Memory B cell (primary cell): ENCODE measurements around the gene PRRT1B.
"Not testable (repeated sequence)": the region's sequence is repeated elsewhere in the genome, so short reads cannot be mapped to it uniquely, and the experiment has no call there.

Experiments
- ATAC-seq: fragments of 150-1000 bp; cut with Tn5 transposase; 2 replicates; pipeline ENCODE4 v1.10.0; 2021; ENCODE audit warnings: low read depth, mild to moderate bottlenecking, moderate library complexity
- DNase-seq, 2 donors: peaks; one replicate each; pipeline ENCODE4 v3.0.0; 2022; ENCODE audit warnings: low spot score in 2 of 2
- H3K27ac Mint-ChIP-seq: one replicate; pipeline ENCODE4 v1.8.0; 2022; ENCODE audit warnings: mild to moderate bottlenecking, moderate library complexity, mixed read lengths
- H3K27me3 Mint-ChIP-seq: one replicate; pipeline ENCODE4 v1.8.0; 2022; ENCODE audit warnings: mixed read lengths
- H3K36me3 Mint-ChIP-seq: one replicate; pipeline ENCODE4 v1.8.0; 2022; ENCODE audit warnings: mild to moderate bottlenecking, mixed read lengths
- H3K4me1 Mint-ChIP-seq: one replicate; pipeline ENCODE4 v1.8.0; 2022; ENCODE audit warnings: mixed read lengths
- H3K4me3 Mint-ChIP-seq: one replicate; pipeline ENCODE4 v1.8.0; 2022; ENCODE audit warnings: mild to moderate bottlenecking, moderate library complexity, mixed read lengths
- H3K9me3 Mint-ChIP-seq: one replicate; pipeline ENCODE4 v1.8.0; 2022; ENCODE audit warnings: mixed read lengths

The PRRT1B gene

DNA sequence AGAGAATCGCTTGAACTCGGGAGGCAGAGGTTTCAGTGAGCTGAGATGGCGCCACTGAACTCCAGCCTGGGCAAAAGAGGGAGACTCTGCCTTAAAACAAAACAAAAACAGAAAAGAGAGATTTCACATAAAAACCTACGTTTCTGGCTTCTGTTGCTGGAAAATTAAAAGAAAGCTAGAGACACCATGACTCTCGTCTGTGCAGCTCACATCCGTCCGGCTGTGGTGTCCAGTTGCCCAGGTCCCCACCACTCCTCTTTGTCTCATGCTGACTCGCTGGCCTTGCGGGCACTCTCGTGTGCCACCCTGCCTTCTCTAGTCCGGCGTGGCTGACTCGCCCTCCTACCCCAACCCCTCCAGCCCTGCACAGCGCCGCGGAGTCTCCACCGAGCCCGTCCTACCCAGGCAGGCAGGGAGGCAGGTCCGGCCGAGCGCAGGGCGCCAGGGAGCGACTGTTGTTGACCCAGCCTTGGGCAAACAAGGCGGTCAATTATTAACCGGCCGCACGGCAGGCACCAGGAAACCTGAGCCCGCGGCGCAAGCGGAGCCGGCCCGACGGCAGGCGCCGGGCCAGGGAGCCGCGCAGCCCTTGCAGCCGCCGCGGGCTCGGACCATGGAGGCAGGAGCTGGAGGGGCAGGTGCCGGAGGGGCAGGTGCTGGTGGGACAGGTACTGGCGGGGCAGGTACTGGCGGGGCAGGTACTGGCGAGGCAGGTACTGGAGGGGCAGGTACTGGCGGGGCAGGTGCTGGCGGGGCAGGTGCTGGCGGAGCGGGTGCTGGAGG, at the start of gene PRRT1B:
Gene PRRT1B (plus strand): TSS at position 521 of the 783 bp plus-strand sequence. CDS start 93 bp downstream, at position 614.
- no peak within 1 kb of the TSS for H3K4me3 Mint-ChIP-seq
- ATAC-seq: no peak
- peaks cover 23% of the 10 kb centered on the region for H3K9me3 Mint-ChIP-seq
- H3K36me3 Mint-ChIP-seq: peaks cover 27% of the 10 kb centered on the region
- no peak within 1 kb of the TSS for H3K27ac Mint-ChIP-seq
- no peak for DNase-seq
- H3K4me1 Mint-ChIP-seq: peaks cover 11% of the 10 kb centered on the region
- H3K27me3 Mint-ChIP-seq: peaks cover 33% of the 10 kb centered on the region

DNA sequence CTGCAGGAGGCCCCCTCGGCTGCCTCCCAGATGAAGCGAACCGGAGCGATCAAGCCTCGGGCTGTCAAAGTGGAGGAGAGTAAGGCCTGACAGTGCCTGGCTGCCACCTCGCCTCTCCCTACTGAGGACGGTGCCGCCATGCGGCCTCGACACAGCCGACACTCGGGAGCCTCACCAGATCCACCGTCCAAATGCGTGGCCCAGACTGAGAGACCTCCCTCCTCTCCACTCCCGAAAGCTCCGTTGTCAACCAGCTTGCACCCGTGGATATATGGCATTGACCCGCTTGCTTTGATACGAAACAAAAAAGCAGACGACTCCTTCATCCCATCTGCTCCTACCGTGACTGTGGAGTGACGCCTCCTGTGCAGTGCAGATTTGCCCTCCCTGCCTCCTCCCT, 49.5 kb upstream of the PRRT1B start:
- Mint-ChIP-seq H3K27me3 (no peaks in the 10 kb centered on the region), H3K9me3 (no peaks in the 10 kb centered on the region), H3K4me3 (no peak overlapping the region), H3K36me3 (peaks cover 26% of the 10 kb centered on the region), H3K27ac (peak overlapping the region; percentile 38), H3K4me1 (peaks cover 2% of the 10 kb centered on the region)
- ATAC-seq (no peak), DNase-seq (no peak)

DNA sequence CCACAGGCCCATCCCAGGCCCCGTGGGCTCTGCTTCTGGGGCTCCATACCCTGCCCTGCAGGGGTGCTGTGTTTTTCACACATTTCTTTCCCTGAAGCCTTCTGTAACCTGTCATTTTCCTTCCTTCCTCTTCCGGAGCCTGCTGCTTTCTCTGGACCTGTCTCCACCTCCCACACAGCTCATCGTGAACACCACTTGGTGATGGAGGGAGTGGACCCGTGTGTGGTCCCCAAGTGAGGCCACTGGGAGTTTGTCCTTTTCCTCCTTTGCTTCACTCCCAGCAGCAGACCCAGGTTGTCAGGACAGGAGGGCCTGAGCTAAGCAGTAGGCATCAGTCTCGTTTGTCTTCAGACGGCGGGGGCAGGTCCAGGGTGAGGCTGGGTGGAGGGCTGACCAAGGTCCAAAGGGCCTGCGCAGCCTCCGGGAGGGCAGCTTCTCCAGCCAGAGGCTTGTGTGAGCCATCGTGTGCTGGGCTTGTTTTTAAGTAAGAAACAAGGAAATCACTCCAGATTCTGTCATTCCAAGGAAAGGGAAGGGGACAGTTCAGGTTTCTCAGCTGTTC, 48.4 kb upstream of the PRRT1B start:
- H3K36me3 Mint-ChIP-seq: peaks cover 20% of the 10 kb centered on the region
- peaks cover 6% of the 10 kb centered on the region for H3K4me1 Mint-ChIP-seq
- ATAC-seq (no peak), DNase-seq (no peak)
- H3K4me3 Mint-ChIP-seq: no peak overlapping the region
- peak overlapping the region; percentile 73 for H3K27ac Mint-ChIP-seq
- H3K9me3 Mint-ChIP-seq: no peaks in the 10 kb centered on the region
- H3K27me3 Mint-ChIP-seq: no peaks in the 10 kb centered on the region

DNA sequence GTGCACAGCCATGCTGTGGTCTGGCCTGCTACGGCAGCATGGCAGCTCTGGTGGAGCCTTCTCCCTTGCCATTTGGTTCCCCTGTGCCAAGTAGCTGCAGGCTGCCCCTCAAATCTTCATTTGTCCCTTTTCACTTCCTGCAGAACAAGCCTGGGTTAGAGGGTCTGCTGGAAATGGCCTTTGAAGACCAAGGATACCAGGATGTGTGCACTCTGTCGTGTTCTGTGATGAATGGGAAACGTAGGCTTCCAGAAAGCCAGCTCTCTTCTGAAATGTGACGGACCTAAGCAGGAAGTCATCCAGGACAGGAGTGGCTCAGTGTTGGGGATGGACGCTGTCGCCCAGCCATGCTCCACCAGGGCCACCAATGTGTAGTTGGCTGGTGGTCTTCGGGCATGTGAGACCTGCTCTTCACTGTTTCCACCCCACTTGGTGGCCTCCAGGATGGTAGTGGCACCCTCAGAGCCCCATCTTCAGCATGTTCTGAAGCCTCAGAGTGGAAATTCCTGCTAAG, 46.0 kb upstream of the PRRT1B start:
- no peaks in the 10 kb centered on the region for H3K27me3 Mint-ChIP-seq
- no peak for ATAC-seq
- peaks cover 10% of the 10 kb centered on the region for H3K36me3 Mint-ChIP-seq
- H3K4me1 Mint-ChIP-seq: peaks cover 19% of the 10 kb centered on the region
- H3K9me3 Mint-ChIP-seq: no peaks in the 10 kb centered on the region
- no peak overlapping the region for H3K4me3 Mint-ChIP-seq
- no peak for DNase-seq
- peak overlapping the region; percentile 8 for H3K27ac Mint-ChIP-seq

DNA sequence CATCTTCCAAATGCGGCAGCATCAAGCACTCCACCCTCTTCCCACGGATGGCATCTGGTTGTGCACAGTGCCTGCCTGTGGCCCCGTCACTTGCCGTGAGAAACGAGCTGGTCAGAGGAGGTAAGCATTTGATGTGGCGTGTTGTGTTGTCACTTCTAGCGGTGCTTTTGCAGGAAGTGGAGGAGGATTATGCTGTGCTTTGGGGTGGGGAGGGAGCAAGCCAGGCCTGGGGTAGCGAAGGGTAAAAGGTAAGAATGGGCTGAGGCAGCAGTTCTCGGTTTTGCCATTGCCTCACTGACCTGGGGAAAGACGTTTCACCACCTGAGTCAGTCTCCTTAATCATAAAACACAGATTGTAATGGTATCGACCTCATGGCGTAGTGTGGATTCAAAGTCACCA, 44.9 kb upstream of the PRRT1B start:
- Mint-ChIP-seq H3K9me3 (no peaks in the 10 kb centered on the region), H3K27me3 (no peaks in the 10 kb centered on the region), H3K27ac (no peak overlapping the region), H3K4me3 (no peak overlapping the region), H3K4me1 (peaks cover 21% of the 10 kb centered on the region), H3K36me3 (peaks cover 6% of the 10 kb centered on the region)
- ATAC-seq (no peak), DNase-seq (no peak)

DNA sequence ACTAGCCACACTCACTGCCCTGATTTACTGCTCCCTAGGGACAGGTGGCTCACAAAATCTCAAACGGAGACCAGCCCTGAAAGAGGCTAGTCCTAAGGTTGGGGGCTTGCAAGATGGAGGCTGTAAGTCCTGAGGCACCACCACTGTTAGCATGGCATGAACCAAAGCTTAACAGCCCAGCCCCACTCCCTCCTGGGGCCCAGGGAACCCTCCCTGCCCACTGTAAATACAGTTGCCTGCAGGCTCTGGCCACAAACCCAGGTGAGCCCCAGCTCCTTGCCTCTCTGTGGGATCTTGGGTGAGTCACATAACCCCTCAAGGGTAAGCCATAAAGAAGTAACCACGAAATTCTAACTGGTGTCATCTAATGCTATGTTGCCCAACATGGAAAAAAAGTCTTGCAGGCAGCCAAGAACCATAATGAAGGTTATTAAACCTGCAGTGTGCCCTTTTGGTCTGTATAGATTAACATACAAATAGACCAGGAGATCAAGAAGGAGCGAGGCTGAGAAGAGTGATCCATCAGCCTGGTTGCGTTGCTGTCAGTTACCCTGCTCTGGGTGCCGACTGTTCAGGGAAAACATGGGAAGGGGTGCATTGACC, 44.3 kb upstream of the PRRT1B start:
- Mint-ChIP-seq H3K4me1 (peaks cover 21% of the 10 kb centered on the region), H3K27me3 (no peaks in the 10 kb centered on the region), H3K36me3 (peaks cover 2% of the 10 kb centered on the region), H3K27ac (no peak overlapping the region), H3K9me3 (no peaks in the 10 kb centered on the region), H3K4me3 (peak overlapping the region; percentile 77)
- DNase-seq (no peak), ATAC-seq (no peak)

DNA sequence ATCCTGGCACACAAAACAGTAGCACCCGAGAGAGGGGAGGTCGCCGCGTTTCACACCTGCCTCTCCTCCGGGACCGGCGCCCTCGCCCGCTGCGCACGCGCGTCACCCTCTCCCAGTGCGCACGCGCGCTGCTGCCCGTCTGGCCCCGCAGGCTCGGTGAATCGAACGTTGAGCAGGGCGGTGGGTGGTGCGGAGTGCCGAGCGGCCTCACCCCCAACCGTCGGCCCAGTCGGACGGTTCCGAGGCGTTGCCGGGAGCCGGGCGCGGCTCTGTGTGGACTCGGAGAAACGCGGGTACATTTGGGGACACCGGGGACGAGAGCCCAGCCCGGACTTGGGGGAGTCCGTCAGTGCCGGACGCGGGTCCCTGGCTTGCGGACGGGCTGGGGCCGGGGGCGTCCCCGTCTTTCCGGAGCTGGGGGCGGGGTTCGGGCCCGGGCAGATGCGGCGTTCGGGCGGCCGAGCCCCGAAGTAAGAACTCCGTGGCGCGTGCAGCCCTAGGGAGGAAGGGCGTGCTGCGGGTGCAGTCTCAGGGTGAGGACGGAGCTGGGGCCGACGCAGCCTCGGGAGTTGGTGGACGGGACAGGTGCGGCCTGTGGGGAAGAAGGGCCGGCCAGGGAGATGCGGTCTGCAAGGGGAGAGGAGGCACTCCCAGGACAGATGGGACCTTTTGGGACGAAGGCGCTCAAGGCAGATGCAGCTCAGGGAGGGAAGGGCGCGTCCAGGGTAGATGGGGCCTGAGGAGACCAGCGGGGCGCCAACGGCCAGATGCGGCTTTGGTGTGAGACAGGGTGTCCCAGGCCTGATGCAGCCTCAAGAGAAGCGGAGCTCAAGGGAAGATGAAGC, 42.3 kb upstream of the PRRT1B start, which contains the start of gene POMT1:
Gene POMT1 (plus strand): TSS at position 138 of the 845 bp plus-strand sequence. CDS start 1,301 bp downstream, outside the sequence.
- Mint-ChIP-seq H3K27ac (peak within 1 kb of the TSS; percentile 87), H3K27me3 (no peaks in the 10 kb centered on the region), H3K36me3 (peaks cover 2% of the 10 kb centered on the region), H3K4me1 (peaks cover 21% of the 10 kb centered on the region), H3K9me3 (no peaks in the 10 kb centered on the region), H3K4me3 (peak within 1 kb of the TSS; percentile 96)
- DNase-seq (peak; percentile 84 to 85), ATAC-seq (peak; percentile 91)

DNA sequence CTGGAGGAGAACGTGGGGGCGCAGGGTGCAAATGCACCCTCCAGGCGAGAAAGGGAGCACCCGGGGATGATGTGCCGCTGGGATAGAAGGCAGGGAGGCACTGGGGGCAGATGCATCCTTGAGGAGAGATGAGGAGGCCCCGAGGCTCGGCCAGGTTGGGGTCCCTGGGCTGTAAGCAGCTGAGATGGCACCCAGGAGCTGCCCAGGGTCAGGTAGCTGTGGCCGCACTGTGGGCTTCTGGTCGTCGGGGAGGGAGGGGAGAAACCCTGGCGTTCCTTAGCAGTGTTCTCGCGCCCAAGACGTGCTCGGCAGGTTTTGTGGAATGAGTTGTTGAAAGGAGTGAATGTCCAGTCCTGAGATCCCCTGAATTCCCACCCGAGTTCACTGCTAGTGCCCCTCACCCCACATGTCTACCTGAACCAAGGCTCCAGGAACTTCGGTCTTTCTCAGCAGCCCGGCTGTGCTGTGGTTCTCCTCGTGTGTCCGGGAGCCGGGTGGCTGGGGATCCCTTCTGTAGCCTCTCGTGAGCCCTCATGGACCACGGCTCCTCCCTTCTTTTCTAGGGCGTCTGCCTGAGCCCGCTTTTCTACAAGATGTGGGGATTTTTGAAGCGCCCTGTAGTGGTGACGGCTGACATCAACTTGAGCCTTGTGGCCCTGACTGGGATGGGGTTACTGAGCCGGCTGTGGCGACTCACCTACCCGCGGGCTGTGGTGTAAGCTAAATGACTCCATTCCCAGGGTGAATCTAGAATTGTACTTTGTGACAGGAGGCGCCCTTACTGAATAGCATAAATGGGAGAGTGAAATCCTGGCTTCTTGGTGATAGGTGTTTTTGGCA, 41.5 kb upstream of the PRRT1B start:
- Mint-ChIP-seq H3K27ac (peak overlapping the region; percentile 62), H3K9me3 (no peaks in the 10 kb centered on the region), H3K4me1 (peaks cover 21% of the 10 kb centered on the region), H3K36me3 (peaks cover 2% of the 10 kb centered on the region), H3K27me3 (no peaks in the 10 kb centered on the region), H3K4me3 (peak overlapping the region; percentile 96)
- ATAC-seq: peak; percentile 24
- DNase-seq: peak in 1 of 2 donors; percentile 15

DNA sequence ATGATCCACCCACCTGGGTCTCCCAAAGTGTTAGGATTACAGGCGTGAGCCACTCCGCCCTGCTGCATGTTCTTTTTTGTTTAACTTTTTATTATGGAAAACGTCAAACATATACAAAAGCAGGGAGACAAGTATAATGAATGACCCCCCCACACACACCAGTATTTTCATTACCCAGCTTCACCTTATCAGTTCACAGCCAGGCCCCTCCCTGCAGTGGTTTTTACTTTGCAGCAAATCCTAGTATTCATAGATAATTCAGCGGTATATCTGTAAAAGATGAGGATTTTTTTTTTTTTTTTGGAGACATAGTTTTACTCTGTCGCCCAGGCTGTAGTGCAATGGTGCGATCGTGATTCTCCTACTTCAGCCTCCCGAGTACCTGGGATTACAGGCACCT, 40.3 kb upstream of the PRRT1B start:
- Mint-ChIP-seq H3K4me3 (no peak overlapping the region), H3K27me3 (no peaks in the 10 kb centered on the region), H3K9me3 (no peaks in the 10 kb centered on the region), H3K27ac (no peak overlapping the region), H3K4me1 (peaks cover 21% of the 10 kb centered on the region), H3K36me3 (peaks cover 3% of the 10 kb centered on the region)
- ATAC-seq (no peak), DNase-seq (no peak)

DNA sequence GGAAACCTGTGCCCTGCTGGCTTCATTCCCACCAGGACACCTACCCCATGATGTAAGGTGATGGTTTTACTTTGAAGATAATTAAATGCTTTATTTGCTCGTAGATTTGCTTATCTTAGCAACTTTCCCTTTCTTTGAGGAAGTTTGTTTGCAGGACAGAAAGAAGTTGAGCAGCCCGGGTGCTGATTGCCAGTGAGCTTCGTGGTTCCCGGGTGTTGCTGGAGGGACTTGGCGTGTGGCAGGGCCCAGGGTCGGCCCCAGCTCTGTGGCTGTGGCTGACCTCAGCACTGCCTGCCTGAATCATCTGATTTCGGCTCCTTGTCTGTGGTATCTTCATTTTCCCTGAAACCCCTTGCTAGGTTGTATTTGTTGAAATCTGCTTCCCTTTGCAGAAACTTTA, 33.9 kb upstream of the PRRT1B start:
- ATAC-seq (no peak), DNase-seq (no peak)
- H3K27ac Mint-ChIP-seq: no peak overlapping the region
- H3K9me3 Mint-ChIP-seq: no peaks in the 10 kb centered on the region
- peaks cover 9% of the 10 kb centered on the region for H3K36me3 Mint-ChIP-seq
- H3K27me3 Mint-ChIP-seq: no peaks in the 10 kb centered on the region
- peaks cover 6% of the 10 kb centered on the region for H3K4me1 Mint-ChIP-seq
- H3K4me3 Mint-ChIP-seq: no peak overlapping the region

DNA sequence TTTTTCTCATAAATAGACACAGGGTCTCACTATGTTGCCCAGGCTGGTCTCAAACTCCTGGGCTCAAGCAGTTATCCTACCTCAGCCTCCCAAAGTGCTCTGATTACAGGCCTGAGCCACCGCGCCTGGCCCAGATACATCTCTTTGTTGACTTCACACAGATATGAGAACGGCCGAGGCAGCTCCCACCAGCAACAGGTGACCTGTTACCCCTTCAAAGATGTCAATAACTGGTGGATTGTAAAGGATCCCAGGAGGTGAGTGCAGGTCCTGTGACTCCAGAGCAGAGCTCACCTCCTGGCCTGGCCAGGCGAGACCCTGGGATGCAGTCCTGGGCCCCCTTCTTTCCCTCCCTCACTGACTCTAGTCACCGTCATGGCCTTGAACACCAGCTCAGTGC, 33.4 kb upstream of the PRRT1B start:
- H3K27me3 Mint-ChIP-seq: no peaks in the 10 kb centered on the region
- DNase-seq (no peak), ATAC-seq (no peak)
- no peak overlapping the region for H3K27ac Mint-ChIP-seq
- no peaks in the 10 kb centered on the region for H3K9me3 Mint-ChIP-seq
- H3K4me3 Mint-ChIP-seq: no peak overlapping the region
- peaks cover 6% of the 10 kb centered on the region for H3K4me1 Mint-ChIP-seq
- H3K36me3 Mint-ChIP-seq: peaks cover 9% of the 10 kb centered on the region

DNA sequence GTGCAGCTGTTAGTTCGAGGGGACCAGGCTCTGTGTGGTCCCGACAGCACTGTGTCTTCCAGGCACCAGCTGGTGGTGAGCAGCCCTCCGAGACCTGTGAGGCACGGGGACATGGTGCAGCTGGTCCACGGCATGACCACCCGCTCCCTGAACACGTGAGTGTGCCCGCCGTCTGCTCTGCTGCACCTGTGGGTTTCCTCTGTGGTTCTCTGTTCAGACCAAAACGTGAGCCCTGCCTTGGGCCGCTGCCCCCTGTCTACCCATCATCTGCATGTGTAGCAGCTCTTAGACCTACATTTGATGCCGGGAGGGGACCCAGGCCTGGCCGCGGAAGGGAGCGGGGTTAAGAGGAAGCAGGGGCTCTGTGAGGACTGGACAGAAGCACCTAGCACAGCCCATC, 32.1 kb upstream of the PRRT1B start:
- no peaks in the 10 kb centered on the region for H3K9me3 Mint-ChIP-seq
- ATAC-seq (no peak), DNase-seq (no peak)
- H3K4me1 Mint-ChIP-seq: peaks cover 6% of the 10 kb centered on the region
- peak overlapping the region; percentile 38 for H3K27ac Mint-ChIP-seq
- no peak overlapping the region for H3K4me3 Mint-ChIP-seq
- no peaks in the 10 kb centered on the region for H3K27me3 Mint-ChIP-seq
- H3K36me3 Mint-ChIP-seq: peaks cover 9% of the 10 kb centered on the region

DNA sequence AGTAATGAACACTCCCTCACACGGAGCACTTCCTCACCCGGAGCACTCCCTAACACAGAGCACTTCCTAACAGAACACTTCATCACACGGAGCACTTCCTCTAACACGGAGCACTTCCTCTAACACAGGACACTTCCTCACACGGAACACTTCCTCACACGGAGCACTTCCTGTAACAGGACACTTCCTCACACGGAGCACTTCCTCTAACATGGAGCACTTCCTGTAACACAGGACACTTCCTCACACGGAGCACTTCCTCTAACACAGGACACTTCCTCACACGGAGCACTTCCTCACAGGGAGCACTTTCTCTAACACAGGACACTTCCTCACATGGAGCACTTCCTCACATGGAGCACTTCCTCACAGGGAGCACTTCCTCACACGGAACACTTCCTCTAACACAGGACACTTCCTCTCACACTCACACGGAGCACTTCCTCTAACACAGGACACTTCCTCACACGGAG, 29.7 kb upstream of the PRRT1B start:
- not testable (repeated sequence) for ATAC-seq, H3K4me1 Mint-ChIP-seq, H3K4me3 Mint-ChIP-seq, DNase-seq, H3K27me3 Mint-ChIP-seq, H3K9me3 Mint-ChIP-seq, H3K27ac Mint-ChIP-seq
- H3K36me3 Mint-ChIP-seq: peaks cover 12% of the 10 kb centered on the region
